IPS-NIHi7 (cell line): Measurements from ENCODE around the gene UROD.

Source experiments
- DNase-seq: peaks from one replicate; pipeline ENCODE4 v3.0.0; 2012; ENCODE audit warnings: mixed read lengths; ENCODE audit errors: extremely low spot score

Gene UROD

GRCh38 chr1:45008516-45008915 is 3.5 kb upstream of the UROD start:
- DNase-seq: no peak

DNA sequence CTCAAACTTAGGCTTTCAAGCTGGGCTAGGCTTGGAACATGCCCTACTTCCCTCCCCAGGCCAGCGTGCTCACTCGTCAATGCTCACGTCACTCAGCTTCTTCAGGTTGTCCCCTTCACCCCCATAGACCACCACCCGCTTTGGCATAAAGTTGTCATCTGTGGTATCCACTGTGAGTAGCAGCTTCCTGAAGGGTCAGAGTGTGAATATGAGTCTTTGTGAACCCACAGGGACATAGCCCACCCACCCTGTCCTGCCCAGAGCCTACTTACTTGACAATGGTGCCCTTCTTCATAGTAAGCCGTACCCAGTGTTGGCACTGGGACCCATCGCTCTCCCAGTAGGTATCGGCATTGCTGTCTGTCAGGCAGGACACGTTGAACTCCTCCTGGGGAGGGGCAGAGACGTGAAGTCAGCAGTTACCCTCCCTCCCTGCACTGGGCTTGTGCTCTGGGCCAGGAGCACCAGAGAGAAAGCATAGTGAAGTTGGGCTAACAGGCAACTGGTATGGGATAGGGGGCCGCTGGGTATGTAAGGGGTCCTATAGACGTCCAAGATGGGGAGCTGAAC is 2.7 kb upstream of the UROD start:
- no peak for DNase-seq

- peak; percentile 48 for DNase-seq
Observed at GRCh38 chr1:45009956-45010854, 1.8 kb upstream of the UROD start.

GRCh38 chr1:45010855-45011811 is 921 bp upstream of the UROD start, which contains the start of gene HECTD3:
Gene HECTD3, minus strand, starts transcription at chr1:45011324. Its CDS starts 67 bp downstream, at chr1:45011257.
- DNase-seq: peak; percentile 79

- DNase-seq: peak; percentile 60
Observed at GRCh38 chr1:45012639-45013278, 705 bp downstream of the UROD start.

DNA sequence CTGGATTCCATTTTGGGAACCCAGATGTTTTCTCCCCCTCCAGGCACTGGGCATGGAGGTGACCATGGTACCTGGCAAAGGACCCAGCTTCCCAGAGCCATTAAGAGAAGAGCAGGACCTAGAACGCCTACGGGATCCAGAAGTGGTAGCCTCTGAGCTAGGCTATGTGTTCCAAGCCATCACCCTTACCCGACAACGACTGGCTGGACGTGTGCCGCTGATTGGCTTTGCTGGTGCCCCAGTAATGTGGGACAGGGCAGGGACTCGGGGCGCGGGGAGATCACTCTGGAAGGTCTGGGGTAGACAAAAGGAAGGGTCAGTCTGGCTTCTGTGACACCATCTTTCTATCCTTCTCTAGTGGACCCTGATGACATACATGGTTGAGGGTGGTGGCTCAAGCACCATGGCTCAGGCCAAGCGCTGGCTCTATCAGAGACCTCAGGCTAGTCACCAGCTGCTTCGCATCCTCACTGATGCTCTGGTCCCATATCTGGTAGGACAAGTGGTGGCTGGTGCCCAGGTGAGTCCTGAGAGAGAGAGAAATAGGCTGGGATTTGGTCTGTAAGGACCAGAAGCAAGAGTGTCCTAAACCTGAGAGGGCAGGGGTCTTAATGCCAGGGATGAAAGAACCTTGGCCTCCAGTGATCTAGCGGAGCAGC is 1.6 kb downstream of the UROD start:
- DNase-seq: no peak

GRCh38 chr1:45014321-45015028 is 2.4 kb downstream of the UROD start:
- DNase-seq: peak; percentile 80

- DNase-seq: no peak
Observed at GRCh38 chr1:45015683-45016082, 3.6 kb downstream of the UROD start.

GRCh38 chr1:45016090-45016697 is 4.1 kb downstream of the UROD start:
- DNase-seq: no peak

GRCh38 chr1:45016767-45017166 is 4.7 kb downstream of the UROD start:
- DNase-seq: no peak

GRCh38 chr1:45018599-45019230 is 6.7 kb downstream of the UROD start:
- DNase-seq: peak; percentile 63

- no peak for DNase-seq
Observed at GRCh38 chr1:45023663-45024062, 11.6 kb downstream of the UROD start.

DNA sequence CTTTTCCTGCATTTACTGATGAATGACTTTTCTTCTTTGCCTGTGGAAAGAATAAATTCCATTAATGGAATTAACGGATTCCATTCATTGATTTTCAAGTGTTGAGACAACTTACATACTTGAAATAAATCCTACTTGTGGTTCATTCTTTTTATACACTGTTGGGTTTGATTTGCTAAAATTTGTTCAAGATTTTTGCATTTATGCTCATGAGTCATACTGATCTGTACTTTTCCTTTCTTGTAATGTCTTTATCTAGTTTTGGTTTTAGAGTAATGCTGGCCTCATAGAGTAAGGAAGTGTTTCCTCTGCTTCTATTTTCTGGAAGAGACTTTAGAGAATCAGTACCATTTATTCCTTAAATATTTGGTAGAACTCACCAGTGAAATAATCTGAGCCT is 14.4 kb downstream of the UROD start:
- no peak for DNase-seq

DNA sequence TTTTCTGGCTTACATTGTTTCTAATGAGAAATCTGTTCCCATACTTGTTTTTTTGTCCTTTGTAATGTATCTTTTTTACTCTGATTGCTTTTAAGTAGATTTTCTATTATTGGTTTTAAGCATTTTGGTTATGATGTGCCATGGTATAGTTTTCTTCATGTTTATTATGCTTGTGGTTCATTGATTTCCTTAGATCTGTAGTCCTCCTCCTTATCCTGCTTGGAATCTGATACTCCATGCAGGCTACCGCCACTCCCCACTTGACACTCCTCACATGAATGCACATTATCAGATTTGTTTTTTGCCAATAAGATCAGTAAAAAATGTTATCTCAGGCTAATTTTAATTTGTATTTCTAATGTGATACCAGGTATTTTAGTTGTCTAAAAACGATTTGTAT is 20.8 kb downstream of the UROD start:
- no peak for DNase-seq

- DNase-seq: no peak
Observed at GRCh38 chr1:45033356-45033755, 21.3 kb downstream of the UROD start.

GRCh38 chr1:45035631-45036301 is 23.7 kb downstream of the UROD start:
- DNase-seq: no peak

- DNase-seq: no peak
Observed at GRCh38 chr1:45037456-45037855, 25.4 kb downstream of the UROD start.

GRCh38 chr1:45038240-45038639 is 26.2 kb downstream of the UROD start:
- no peak for DNase-seq
